Common myeloid progenitor, CD34-positive (primary cell): ENCODE measurements around the gene THAP7.

ENCODE experiments used
- CTCF ChIA-PET: fragments of 350-600 bp; sonication (Branson Sonifier 250); formaldehyde crosslinking; loops from one replicate; lab custom pipeline; 2021; ENCODE audit warnings: antibody characterized with exemption; lab: Charles Lee
- POLR2A ChIA-PET: fragments of 350-600 bp; sonication (Branson Sonifier 250); formaldehyde crosslinking; loops from one replicate; lab custom pipeline; 2021; ENCODE audit warnings: antibody characterized with exemption; lab: Charles Lee
- DNase-seq, 3 donors: peaks; one replicate each; pipeline versions ENCODE4 v3.0.0 to v3.0.0-alpha.2; 2013
- H3K27ac ChIP-seq, 2 experiments: 1 replicate in 1 of 2; 2 replicates in 1 of 2; pipeline ENCODE4 v1.7.0; 2013; ENCODE audit warnings: inconsistent platforms in 2 of 2, low read length in 2 of 2, mild to moderate bottlenecking in 2 of 2, low read depth in 1 of 2, moderate library complexity in 1 of 2; ENCODE audit not compliant: severe bottlenecking in 2 of 2, insufficient read depth in 1 of 2, poor library complexity in 1 of 2
- H3K27me3 ChIP-seq, 5 experiments: replicated peaks in 2 of 5; 1 replicate in 3 of 5; 2 replicates in 2 of 5; pipeline versions ENCODE4 v1.6.1 to v1.7.0; 2013; ENCODE audit warnings: low read length in 4 of 5, mild to moderate bottlenecking in 2 of 5, moderate library complexity in 2 of 5, inconsistent platforms in 1 of 5; ENCODE audit not compliant: insufficient read depth in 5 of 5, control insufficient read depth in 4 of 5
- H3K36me3 ChIP-seq, 4 experiments: 1 replicate in 2 of 4; 2 replicates in 2 of 4; pipeline versions ENCODE4 v1.6.1 to v1.7.0; 2013; ENCODE audit warnings: low read length in 3 of 4, control low read depth in 1 of 4, mild to moderate bottlenecking in 1 of 4; ENCODE audit not compliant: control insufficient read depth in 4 of 4, insufficient read depth in 4 of 4
- H3K4me1 ChIP-seq, 4 experiments: 1 replicate in 3 of 4; 2 replicates in 1 of 4; pipeline versions ENCODE4 v1.6.1 to v1.7.1; 2013; ENCODE audit warnings: low read length in 3 of 4, mild to moderate bottlenecking in 3 of 4, control low read depth in 1 of 4, inconsistent platforms in 1 of 4, moderate library complexity in 1 of 4; ENCODE audit not compliant: control insufficient read depth in 4 of 4, insufficient read depth in 4 of 4; ENCODE audit errors: control extremely low read depth in 1 of 4
- H3K4me3 ChIP-seq, 7 experiments: 1 replicate in 4 of 7; 2 replicates in 3 of 7; pipeline versions ENCODE4 v1.5.1 to v1.7.0; 2013; ENCODE audit warnings: mild to moderate bottlenecking in 7 of 7, low read length in 6 of 7, moderate library complexity in 6 of 7, inconsistent platforms in 2 of 7, low read depth in 2 of 7, control low read depth in 1 of 7; ENCODE audit not compliant: insufficient read depth in 4 of 7, control insufficient read depth in 1 of 7; ENCODE audit errors: extremely low read depth in 1 of 7
- H3K9me3 ChIP-seq, 5 experiments: 1 replicate in 4 of 5; 2 replicates in 1 of 5; pipeline versions ENCODE4 v1.6.1 to v1.7.1; 2013; ENCODE audit warnings: low read length in 4 of 5, mild to moderate bottlenecking in 2 of 5, inconsistent platforms in 1 of 5, low read depth in 1 of 5, moderate library complexity in 1 of 5; ENCODE audit not compliant: control insufficient read depth in 4 of 5, insufficient read depth in 2 of 5; ENCODE audit errors: control extremely low read depth in 1 of 5
- WGBS: methylation state at CpG from one replicate; pipeline ENCODE4 v1.1.5; 2013; ENCODE audit not compliant: insufficient coverage; 5-methylcytosine and 5-hydroxymethylcytosine counted together

The THAP7 gene

GRCh38 chr22:21025763-21026755 is 24.1 kb upstream of the THAP7 start:
- no peak overlapping the region for H3K27ac ChIP-seq
- no peaks in the 10 kb centered on the region for H3K36me3 ChIP-seq
- H3K9me3 ChIP-seq: no peaks in the 10 kb centered on the region
- H3K4me3 ChIP-seq: no peak overlapping the region
- ChIA-PET POLR2A (interaction anchor here (1.2 kb wide), 1 partner anchor 31 kb away, joined by 5 read pairs; no protein-coding TSS in a partner anchor), CTCF (interaction anchor here (1.0 to 1.3 kb wide), 2 partner anchors 140 to 222 kb away, joined by 3 read pairs; no protein-coding TSS in a partner anchor)
- 96% methylated on average over 24 of the region's 27 CpGs for whole genome bisulfite sequencing
- no peak for DNase-seq
- peaks cover 0 to 7% (median 4%) of the 10 kb centered on the region in 5 experiments for H3K27me3 ChIP-seq
- H3K4me1 ChIP-seq: peaks cover 0 to 4% (median 0%) of the 10 kb centered on the region in 4 experiments

- H3K4me3 ChIP-seq: no peak overlapping the region
- ChIA-PET CTCF (interaction anchor here (1.3 kb wide), 1 partner anchor 140 kb away, joined by 3 read pairs; no protein-coding TSS in a partner anchor), POLR2A (interaction anchor here (1.2 kb wide), 1 partner anchor 31 kb away, joined by 5 read pairs; no protein-coding TSS in a partner anchor)
- no peak for DNase-seq
- 38% methylated on average over 5 of the region's 8 CpGs for WGBS
- H3K27ac ChIP-seq: no peak overlapping the region
- no peaks in the 10 kb centered on the region for H3K36me3 ChIP-seq
- H3K4me1 ChIP-seq: peaks cover 0 to 4% (median 0%) of the 10 kb centered on the region in 4 experiments
- H3K9me3 ChIP-seq: no peaks in the 10 kb centered on the region
- peaks cover 0 to 3% (median 0%) of the 10 kb centered on the region in 5 experiments for H3K27me3 ChIP-seq
Measured at GRCh38 chr22:21025266-21025665, 23.3 kb upstream of the THAP7 start.

GRCh38 chr22:21022955-21023614 is 21.2 kb upstream of the THAP7 start:
- Histone ChIP-seq H3K36me3 (no peaks in the 10 kb centered on the region), H3K27ac (no peak overlapping the region), H3K9me3 (no peaks in the 10 kb centered on the region), H3K4me1 (peaks cover 0 to 4% (median 0%) of the 10 kb centered on the region in 4 experiments), H3K4me3 (no peak overlapping the region), H3K27me3 (peaks cover 0 to 5% (median 0%) of the 10 kb centered on the region in 5 experiments)
- CTCF ChIA-PET: interaction anchor here (1.0 kb wide), 1 partner anchor 21 kb away, joined by 3 read pairs; no protein-coding TSS in a partner anchor
- DNase-seq: no peak
- POLR2A ChIA-PET: no interaction called here
- 93% methylated on average over 13 of the region's 13 CpGs for WGBS

- no peaks in the 10 kb centered on the region for H3K36me3 ChIP-seq
- no peak overlapping the region for H3K27ac ChIP-seq
- H3K9me3 ChIP-seq: no peaks in the 10 kb centered on the region
- H3K4me3 ChIP-seq: no peak overlapping the region
- CTCF ChIA-PET: interaction anchor here (0.6 kb wide), 2 partner anchors 20 to 83 kb away, joined by 3 read pairs; no protein-coding TSS in a partner anchor
- POLR2A ChIA-PET: no interaction called here
- WGBS: 94% methylated on average over 8 of the region's 10 CpGs
- DNase-seq: no peak
- H3K4me1 ChIP-seq: peaks cover 0 to 4% (median 0%) of the 10 kb centered on the region in 4 experiments
- H3K27me3 ChIP-seq: peaks cover 0 to 5% (median 0%) of the 10 kb centered on the region in 5 experiments
Measured at GRCh38 chr22:21022507-21022906, 20.6 kb upstream of the THAP7 start.

- CTCF ChIA-PET: interaction anchor here (0.9 to 1.8 kb wide), 7 partner anchors 9 to 87 kb away, joined by 3 to 8 read pairs (median 4); no protein-coding TSS in a partner anchor
- H3K4me3 ChIP-seq: no peak overlapping the region
- H3K4me1 ChIP-seq: peaks cover 0 to 4% (median 0%) of the 10 kb centered on the region in 4 experiments
- no peaks in the 10 kb centered on the region for H3K9me3 ChIP-seq
- peak; percentile 39 to 72 (median 64) for DNase-seq
- H3K27me3 ChIP-seq: peaks cover 0 to 5% (median 0%) of the 10 kb centered on the region in 5 experiments
- 59% methylated on average over 6 of the region's 7 CpGs for WGBS
- H3K36me3 ChIP-seq: no peaks in the 10 kb centered on the region
- POLR2A ChIA-PET: interaction anchor here (0.6 kb wide), 1 partner anchor 33 kb away, joined by 3 read pairs; no protein-coding TSS in a partner anchor
- no peak overlapping the region for H3K27ac ChIP-seq
Measured at GRCh38 chr22:21020802-21021429, 19.0 kb upstream of the THAP7 start.

GRCh38 chr22:21018314-21018713 is 16.4 kb upstream of the THAP7 start:
- CTCF ChIA-PET: no interaction called here
- Histone ChIP-seq H3K36me3 (no peaks in the 10 kb centered on the region), H3K9me3 (no peaks in the 10 kb centered on the region), H3K4me3 (no peak overlapping the region), H3K27me3 (peaks cover 0 to 5% (median 0%) of the 10 kb centered on the region in 5 experiments), H3K27ac (no peak overlapping the region), H3K4me1 (peaks cover 0 to 21% (median 17%) of the 10 kb centered on the region in 4 experiments)
- POLR2A ChIA-PET: no interaction called here
- DNase-seq: no peak
- WGBS: 100% methylated on average over 2 of the region's 4 CpGs
